GM12891 (cell line): ENCODE measurements around the gene SMIM38.

ENCODE experiments used
- DNase-seq: peaks from one replicate; pipeline ENCODE4 v3.0.0; 2011; ENCODE audit warnings: low spot score; ENCODE audit not compliant: insufficient read length
- FAIRE-seq: peaks from 2 replicates; lab custom pipeline; 2011; peaks lifted over from hg19 to GRCh38; lab: Jason Lieb, UNC
- PAX5 ChIP-seq: IDR thresholded peaks from 2 replicates; pipeline ENCODE4 v1.6.1; 2011; ENCODE audit warnings: low read length, moderate library complexity, mild to moderate bottlenecking; ENCODE audit not compliant: insufficient read depth, severe bottlenecking
- POLR2A ChIP-seq: IDR thresholded peaks from 2 replicates; pipeline ENCODE4 v1.6.1; 2011; ENCODE audit warnings: low read depth, low read length, control low read depth
- POLR2AphosphoS5 ChIP-seq: IDR thresholded peaks from 2 replicates; pipeline ENCODE4 v1.6.1; 2011; ENCODE audit warnings: low read depth, low read length, control low read depth
- POU2F2 ChIP-seq: IDR thresholded peaks from 2 replicates; pipeline ENCODE4 v1.6.1; 2011; ENCODE audit warnings: low read depth, mild to moderate bottlenecking, control low read depth, low read length, moderate library complexity
- SPI1 ChIP-seq: IDR thresholded peaks from 2 replicates; pipeline ENCODE4 v1.6.1; 2011; ENCODE audit warnings: low read depth, low read length, control low read depth
- TAF1 ChIP-seq: IDR thresholded peaks from 2 replicates; pipeline ENCODE4 v1.6.1; 2011; ENCODE audit warnings: low read depth, low read length, control low read depth

SMIM38 gene

DNA sequence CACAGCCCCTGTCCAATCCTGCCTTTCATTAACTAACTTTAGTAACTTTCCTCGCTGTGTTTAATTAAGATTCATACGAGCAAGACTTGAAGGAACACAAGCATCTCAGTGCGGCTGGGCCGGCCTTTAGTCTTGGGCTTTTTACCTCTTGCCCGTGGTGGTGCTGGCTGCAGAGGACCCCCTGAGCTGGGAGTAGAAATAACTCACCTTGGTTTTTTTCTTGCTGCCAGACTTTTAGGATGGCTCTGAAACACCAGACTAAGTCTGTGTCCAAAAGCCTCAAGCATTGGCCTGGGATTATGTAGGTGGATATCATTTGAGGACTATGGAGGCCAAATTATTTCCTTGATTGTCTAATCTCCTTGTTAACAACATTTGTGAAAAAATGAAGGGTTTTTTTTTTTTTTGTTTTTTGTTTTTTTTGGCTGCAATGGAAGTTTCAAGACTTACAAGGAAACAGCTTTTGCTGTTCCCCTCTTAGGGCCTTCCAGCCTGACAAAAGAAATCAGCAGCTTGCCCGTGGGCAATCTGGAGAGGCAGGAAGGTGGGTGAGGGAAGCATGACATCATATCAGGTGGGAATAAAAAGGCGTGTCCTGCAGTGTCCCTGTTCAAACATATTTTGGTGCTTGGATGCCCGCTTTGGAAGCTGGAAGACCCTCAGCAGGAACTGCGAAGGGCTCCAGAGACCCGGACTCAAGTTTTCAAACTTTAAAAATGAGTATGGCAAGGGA is 44.0 kb downstream of the SMIM38 start:
- TF ChIP-seq TAF1 (no peak), POLR2A (no peak), SPI1 (no peak), PAX5 (no peak), POU2F2 (no peak), POLR2AphosphoS5 (no peak)
- no peak for DNase-seq
- no peak for FAIRE-seq

DNA sequence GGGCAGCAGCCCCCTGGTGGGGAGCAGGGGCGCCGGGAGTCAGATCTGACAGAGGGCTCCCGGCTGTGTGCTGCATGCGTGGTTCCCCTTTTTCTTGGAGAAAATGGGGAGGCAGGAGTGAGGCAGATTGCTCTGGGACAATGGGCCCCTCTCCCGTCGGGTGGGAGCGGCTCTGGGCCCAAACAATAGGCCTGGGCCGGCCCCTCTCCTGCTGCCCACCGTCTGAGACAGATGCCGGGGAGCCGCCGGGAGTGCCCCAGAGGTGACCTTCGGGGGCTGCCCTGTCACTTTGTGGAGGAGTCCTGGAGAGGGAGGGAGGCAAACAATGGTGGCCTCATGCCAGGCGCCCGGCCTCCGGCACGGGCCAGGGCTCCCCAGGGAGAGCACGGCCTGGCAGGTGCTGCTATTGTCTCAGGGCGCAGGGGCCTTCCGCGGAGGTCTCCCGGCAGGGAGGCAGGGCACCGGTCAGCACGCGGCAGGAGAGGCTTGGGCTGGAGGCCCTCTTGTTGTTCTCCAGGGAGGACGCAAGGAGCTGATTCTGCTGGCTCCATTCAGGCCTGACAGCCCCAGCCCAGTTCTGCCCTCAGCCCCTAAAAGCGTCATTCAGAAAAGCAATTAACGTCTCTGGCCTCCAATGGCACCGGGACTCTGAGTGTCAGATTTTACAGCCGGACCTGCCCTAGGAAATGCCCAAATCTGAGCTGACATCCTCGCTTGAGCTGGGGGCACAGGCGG is 44.8 kb downstream of the SMIM38 start:
- FAIRE-seq (no peak), DNase-seq (no peak)

DNA sequence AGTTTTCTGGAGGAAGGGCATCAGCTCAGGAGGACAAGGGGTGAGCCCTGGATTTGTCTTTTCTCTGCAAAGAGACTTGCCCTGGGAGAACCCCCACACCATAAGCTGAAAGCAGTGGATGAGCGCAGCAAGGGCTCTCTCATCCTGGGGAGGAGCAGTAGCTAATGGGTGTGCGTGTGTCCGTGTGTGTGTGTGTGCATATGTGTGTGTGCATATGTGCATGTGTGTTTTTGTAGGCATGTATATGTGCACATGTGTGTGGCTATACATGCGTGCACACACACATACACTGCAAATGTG is 45.3 kb downstream of the SMIM38 start:
- DNase-seq (no peak), FAIRE-seq (no peak)
- TF ChIP-seq TAF1 (no peak), POU2F2 (no peak), POLR2AphosphoS5 (no peak), PAX5 (no peak), SPI1 (no peak), POLR2A (no peak)

More for the DNA sequence above, 44.8 kb downstream of the SMIM38 start:
- no peak for TF ChIP-seq POLR2A
- no peak for TF ChIP-seq POLR2AphosphoS5
- no peak for TF ChIP-seq PAX5
- no peak for TF ChIP-seq TAF1
- TF ChIP-seq SPI1 = no peak
- TF ChIP-seq POU2F2 = no peak

DNA sequence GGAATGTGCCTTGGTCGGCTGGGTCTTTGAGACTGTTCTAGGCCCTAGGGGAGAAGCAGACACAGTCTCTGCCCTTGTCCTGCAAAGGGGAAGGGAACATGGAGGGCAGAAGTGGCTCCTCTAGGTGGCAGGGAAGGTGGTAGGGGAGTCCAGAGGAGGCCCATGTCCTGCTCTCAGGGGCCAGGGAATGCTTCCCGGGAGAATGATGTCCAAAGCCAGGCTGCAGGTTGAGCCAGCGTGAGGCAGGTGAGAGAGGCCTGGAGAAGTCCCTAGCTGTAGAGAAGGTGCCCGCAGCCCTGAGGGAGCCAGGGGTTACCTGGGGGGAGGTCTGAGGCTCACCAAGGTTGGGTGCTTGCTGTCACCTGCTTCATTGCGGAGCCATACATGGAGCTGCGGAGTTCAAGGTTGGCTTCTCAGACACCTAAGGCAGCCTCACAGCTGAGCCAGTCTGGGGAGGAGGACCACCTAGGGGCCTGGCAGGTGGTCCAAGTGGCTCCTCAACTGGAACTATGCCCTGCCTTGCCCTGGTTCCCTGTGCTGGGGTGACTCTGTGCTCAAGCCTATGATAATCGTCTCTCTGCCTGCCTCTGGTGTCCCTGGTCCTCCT is 46.1 kb downstream of the SMIM38 start:
- no peak for FAIRE-seq
- TF ChIP-seq POLR2A (no peak), POU2F2 (no peak), PAX5 (no peak), POLR2AphosphoS5 (no peak), TAF1 (no peak), SPI1 (no peak)

DNA sequence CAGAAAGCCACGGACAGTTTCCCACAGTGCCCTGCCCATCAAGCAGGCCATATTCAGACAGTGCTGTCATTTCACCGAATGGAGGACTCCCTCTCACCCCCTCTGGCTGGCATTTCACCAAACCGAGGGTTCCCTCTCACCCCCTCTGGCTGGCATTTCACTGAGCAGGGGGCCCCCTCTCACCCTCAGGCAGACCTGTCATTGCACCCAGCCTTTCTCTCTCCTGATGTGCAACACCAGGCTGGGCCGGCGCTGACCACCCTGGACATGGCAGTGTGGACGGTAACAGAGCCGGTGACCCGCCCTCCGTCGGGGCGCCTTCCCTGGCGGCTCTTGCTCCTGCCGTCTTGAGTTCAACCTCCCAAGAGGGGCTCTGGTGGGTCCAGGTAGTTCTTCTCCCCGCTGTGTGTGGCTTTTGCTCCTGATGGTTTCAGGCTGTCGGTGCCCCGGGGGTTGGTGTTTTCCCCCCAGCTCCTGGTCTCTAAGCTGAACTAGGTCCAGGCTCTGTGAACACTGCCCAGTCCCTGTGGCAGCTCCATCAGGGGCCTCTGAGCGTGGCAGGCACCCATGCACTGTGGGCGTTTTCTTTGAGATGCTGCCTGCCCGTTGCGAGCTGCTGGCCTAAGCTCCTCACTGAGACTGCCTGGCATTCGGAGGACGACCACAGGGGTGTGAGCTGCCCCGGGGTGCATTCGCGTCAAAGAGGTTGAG is 46.9 kb downstream of the SMIM38 start:
- FAIRE-seq (no peak), DNase-seq (no peak)
- TF ChIP-seq TAF1 (no peak), POU2F2 (no peak), POLR2A (no peak), POLR2AphosphoS5 (no peak), SPI1 (no peak), PAX5 (no peak)

More for the DNA sequence above, 46.1 kb downstream of the SMIM38 start:
- no peak for DNase-seq

DNA sequence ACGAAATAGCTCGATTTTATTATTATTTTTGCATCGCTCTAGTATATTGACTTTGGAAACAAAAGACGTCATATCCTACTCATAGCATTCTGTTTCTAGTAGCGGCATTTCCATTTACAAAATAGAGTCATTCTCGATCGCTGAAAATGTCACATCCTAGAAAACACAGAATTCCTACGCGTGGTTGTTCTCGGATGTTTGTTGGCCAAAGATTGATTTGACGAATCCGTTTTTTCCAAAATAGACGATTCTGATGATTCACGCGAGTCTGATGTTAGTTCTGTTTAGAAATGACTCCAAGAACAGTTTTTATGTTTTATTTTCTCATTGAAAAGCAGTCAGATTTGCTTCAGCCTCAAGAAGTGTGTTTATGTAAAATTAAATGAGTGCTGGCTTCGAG is 47.6 kb downstream of the SMIM38 start:
- no peak for FAIRE-seq
- DNase-seq = no peak
- TF ChIP-seq POLR2A (no peak), PAX5 (no peak), TAF1 (no peak), POU2F2 (no peak), SPI1 (no peak), POLR2AphosphoS5 (no peak)

DNA sequence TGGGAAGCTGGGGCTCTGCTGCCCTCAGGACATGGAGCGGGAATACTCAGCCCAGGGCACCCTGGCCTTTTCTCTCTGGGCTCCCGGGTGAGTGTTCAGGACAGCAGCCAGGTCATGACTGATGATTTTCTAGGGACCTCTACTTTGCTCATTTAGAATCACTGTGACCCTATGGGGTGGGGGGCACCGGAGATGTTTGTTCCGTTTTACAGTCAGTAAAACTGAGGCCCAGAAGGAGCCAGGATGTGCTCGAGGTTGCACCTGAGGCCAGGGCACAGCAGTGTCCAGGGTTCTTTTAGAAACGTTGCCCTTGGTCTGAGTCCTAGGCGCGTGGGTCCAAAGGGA is 48.1 kb downstream of the SMIM38 start:
- FAIRE-seq (no peak), DNase-seq (no peak)
- no peak for TF ChIP-seq SPI1
- no peak for TF ChIP-seq TAF1
- no peak for TF ChIP-seq POLR2A
- TF ChIP-seq POU2F2 = no peak
- TF ChIP-seq PAX5 = no peak
- no peak for TF ChIP-seq POLR2AphosphoS5

DNA sequence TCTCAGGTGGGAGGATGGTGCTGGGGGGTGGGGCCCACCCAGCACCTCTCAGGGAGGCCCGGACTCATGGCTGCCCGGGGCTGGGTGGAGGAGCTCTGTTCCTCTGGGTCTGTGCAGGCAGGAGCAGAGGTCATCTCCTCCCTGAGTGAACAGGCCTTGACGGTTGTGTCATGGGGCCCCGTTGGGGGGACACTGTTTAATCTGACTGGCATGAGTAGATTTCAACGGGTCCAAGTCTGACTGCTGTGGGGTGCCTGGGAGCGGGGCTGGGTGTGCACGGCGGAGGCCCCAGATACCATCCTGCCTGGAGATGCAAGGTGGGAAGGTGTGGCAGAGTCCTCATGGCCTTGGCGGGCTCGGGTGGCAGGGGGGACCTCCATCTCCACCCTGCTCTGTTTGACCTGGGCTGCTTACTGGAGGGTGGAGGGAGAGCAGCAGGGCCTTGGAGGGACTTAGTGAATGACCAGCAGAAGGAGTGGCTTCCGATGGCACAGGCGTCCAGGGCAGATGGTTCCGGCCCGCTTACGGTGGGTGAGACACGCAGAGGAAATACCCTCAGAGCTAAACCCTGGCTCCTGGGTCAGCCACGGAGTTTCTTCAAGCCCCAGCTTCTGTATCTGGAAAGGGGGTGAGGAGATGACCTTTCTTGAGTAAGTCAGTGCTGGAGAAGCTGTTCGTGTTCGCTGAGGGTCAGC is 48.7 kb downstream of the SMIM38 start:
- FAIRE-seq = no peak
- TF ChIP-seq TAF1 (no peak), PAX5 (no peak), POLR2A (no peak), POLR2AphosphoS5 (no peak), SPI1 (no peak), POU2F2 (no peak)
- DNase-seq = no peak
